ENCODE measurements around the gene ZNF569. TPM values are rescaled to one million over a fixed set of nuclear protein-coding genes. Genes with fewer than 3 reads are reported as not detected.
A peak's percentile ranks its signal among the peaks of the same experiment; 100 is the strongest.
"Not testable (repeated sequence)": the region's sequence is repeated elsewhere in the genome, so short reads cannot be mapped to it uniquely, and the experiment has no call there.

The ZNF569 gene
- total RNA-seq, 4 donors from 2014 or later = 0.61 to 2.7 (median 1.1) TPM

GRCh38 chr19:37466277-37466797 is 907 bp downstream of the ZNF569 start:
- no peak for DNase-seq
- intact Hi-C loops (cut with DNase I) = no loop called here
- peaks cover 0 to 41% (median 0%) of the 10 kb centered on the region in 3 donors for H3K36me3 ChIP-seq
- H3K27ac ChIP-seq = peak overlapping the region; percentile 79 to 96 (median 94)
- H3K4me1 ChIP-seq = peaks cover 10 to 36% (median 10%) of the 10 kb centered on the region in 3 donors
- no peak for TF ChIP-seq CTCF (IDR thresholded peaks at IDR 0.05)
- TF ChIP-seq POLR2A (IDR thresholded peaks at IDR 0.05) = no peak
- no peaks in the 10 kb centered on the region for H3K27me3 ChIP-seq
- peak overlapping the region; percentile 66 to 88 (median 78) for H3K4me3 ChIP-seq
- peaks cover 0 to 22% (median 0%) of the 10 kb centered on the region in 3 donors for H3K9me3 ChIP-seq
- 43 to 53% methylated on average over 17 to 25 of the region's 25 CpGs for WGBS, 2 donors

GRCh38 chr19:37452500-37453245 is 14.6 kb downstream of the ZNF569 start:
- Histone ChIP-seq H3K9me3 (peaks cover 0 to 100% (median 86%) of the 10 kb centered on the region in 3 donors), H3K4me1 (no peaks in the 10 kb centered on the region), H3K27ac (no peak overlapping the region), H3K27me3 (no peaks in the 10 kb centered on the region), H3K36me3 (peaks cover 0 to 41% (median 2%) of the 10 kb centered on the region in 3 donors), H3K4me3 (no peak overlapping the region)
- WGBS, 2 donors = 90 to 94% methylated on average over 4 of the region's 4 CpGs
- TF ChIP-seq POLR2A (IDR thresholded peaks at IDR 0.05) (no peak), CTCF (IDR thresholded peaks at IDR 0.05) (no peak)
- intact Hi-C loops (cut with DNase I) = no loop called here
- no peak for DNase-seq

GRCh38 chr19:37413313-37414084 is 53.7 kb downstream of the ZNF569 start:
- Histone ChIP-seq H3K27ac (no peak overlapping the region), H3K4me3 (no peak overlapping the region), H3K9me3 (peaks cover 30 to 100% (median 94%) of the 10 kb centered on the region in 3 donors), H3K36me3 (peaks cover 0 to 49% (median 7%) of the 10 kb centered on the region in 3 donors), H3K4me1 (no peaks in the 10 kb centered on the region), H3K27me3 (no peaks in the 10 kb centered on the region)
- 79 to 85% methylated on average over 1 of the region's 1 CpG for WGBS, 2 donors
- DNase-seq = no peak
- intact Hi-C loops (cut with DNase I) = no loop called here
- TF ChIP-seq POLR2A (IDR thresholded peaks at IDR 0.05) (no peak), CTCF (IDR thresholded peaks at IDR 0.05) (no peak)

GRCh38 chr19:37412700-37413099 is 54.5 kb downstream of the ZNF569 start:
- Histone ChIP-seq H3K36me3 (peaks cover 0 to 44% (median 7%) of the 10 kb centered on the region in 3 donors), H3K27ac (no peak overlapping the region), H3K4me1 (no peaks in the 10 kb centered on the region), H3K27me3 (no peaks in the 10 kb centered on the region), H3K4me3 (no peak overlapping the region), H3K9me3 (peaks cover 30 to 100% (median 94%) of the 10 kb centered on the region in 3 donors)
- whole genome bisulfite sequencing, 2 donors = 91 to 96% methylated on average over 2 of the region's 2 CpGs
- intact Hi-C loops (cut with DNase I) = no loop called here
- no peak for TF ChIP-seq CTCF (IDR thresholded peaks at IDR 0.05)
- no peak for TF ChIP-seq POLR2A (IDR thresholded peaks at IDR 0.05)
- DNase-seq = no peak

- H3K4me3 ChIP-seq; H3K4me1 ChIP-seq; DNase-seq; intact Hi-C loops (cut with DNase I); H3K27ac ChIP-seq; H3K36me3 ChIP-seq; H3K27me3 ChIP-seq: not testable (repeated sequence)
- 81 to 83% methylated on average over 6 of the region's 6 CpGs for WGBS, 2 donors
- H3K9me3 ChIP-seq = peaks cover 0 to 91% (median 69%) of the 10 kb centered on the region in 3 donors
Observed at GRCh38 chr19:37406140-37406846, 61.0 kb downstream of the ZNF569 start.

All from esophagus squamous epithelium (tissue), 5 donors.